SK-N-SH treated with all-trans-retinoic acid at 6 μM for 48 hours (cell line): Measurements from ENCODE around the gene NRXN3.

Source experiments
- ARNTL ChIP-seq: fragments of 450-650 bp; formaldehyde crosslinking; IDR thresholded peaks from 2 replicates; pipeline ENCODE4 v1.5.0; 2020; ENCODE audit warnings: low read depth, mild to moderate bottlenecking, moderate library complexity, borderline replicate concordance
- CREB5 ChIP-seq: fragments of 250-450 bp; sonication (Bioruptor Pico); IDR thresholded peaks from 2 replicates; pipeline ENCODE4 v1.5.1; 2020; ENCODE audit warnings: low read depth, mild to moderate bottlenecking, moderate library complexity
- CSRNP3 ChIP-seq: fragments of 250-450 bp; sonication (Bioruptor Pico); IDR thresholded peaks from 2 replicates; pipeline ENCODE4 v1.5.1; 2021; ENCODE audit warnings: mild to moderate bottlenecking, moderate library complexity

- TF ChIP-seq CREB5, result no peak
- no peak for TF ChIP-seq ARNTL (CRISPR knock-in tag)
- TF ChIP-seq CSRNP3 (CRISPR knock-in tag), result no peak
Measured at GRCh38 chr14:78359581-78359980, 189.4 kb downstream of the NRXN3 start.
